Measurements from ENCODE around the gene GPR137.

The GPR137 gene

DNA sequence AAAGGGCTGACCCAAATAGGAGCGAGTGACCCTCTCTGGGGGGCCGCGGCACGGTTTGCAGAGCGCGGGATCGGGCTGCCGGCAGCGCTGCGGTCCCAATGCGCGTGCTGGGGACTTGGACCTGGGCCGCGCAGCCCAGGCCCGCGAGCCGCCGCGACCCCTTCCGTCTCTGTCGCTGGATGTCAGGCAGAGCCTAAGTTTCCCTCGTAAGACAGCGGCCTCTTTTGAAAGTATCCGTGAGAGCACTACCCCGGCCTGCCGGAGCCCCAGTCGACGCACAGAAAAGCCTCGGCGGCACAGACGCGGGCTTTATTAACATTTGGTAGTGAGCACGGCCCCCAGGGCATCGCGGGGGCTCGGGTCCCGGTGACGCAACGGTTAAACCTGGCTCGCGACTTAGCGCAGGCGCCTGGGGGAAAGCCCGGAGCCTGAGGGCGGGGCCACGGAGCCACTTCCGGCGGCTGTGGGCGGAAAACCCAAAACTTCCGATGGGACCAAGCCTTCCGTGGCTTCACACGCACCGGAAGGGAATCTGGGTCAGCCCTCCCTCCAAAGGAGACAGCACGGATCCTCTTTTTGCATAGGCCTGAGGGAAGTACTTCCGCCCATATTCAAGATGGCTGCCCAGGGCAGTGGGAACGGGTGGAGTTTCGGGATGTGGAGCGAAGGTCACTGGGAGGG lies 16.0 kb upstream of the GPR137 start:
- H3K36me3 ChIP-seq (ENCODE audit: control insufficient read depth in 5 of 5, insufficient read depth in 5 of 5, low read length in 5 of 5): peaks cover 0 to 18% (median 16%) of the 10 kb centered on the region in 5 donors
- H3K27me3 ChIP-seq (ENCODE audit: control insufficient read depth in 5 of 5, insufficient read depth in 4 of 5, low read length in 5 of 5): peaks cover 0 to 13% (median 0%) of the 10 kb centered on the region in 5 donors
- peak overlapping the region; percentile 77 to 92 (median 89) for H3K4me3 ChIP-seq (ENCODE audit: low read depth in 1 of 5, low read length in 5 of 5)
- peaks cover 26 to 50% (median 36%) of the 10 kb centered on the region in 5 donors for H3K4me1 ChIP-seq (ENCODE audit: control insufficient read depth in 5 of 5, insufficient read depth in 5 of 5, low read length in 5 of 5)
- H3K9ac ChIP-seq (ENCODE audit: low read length in 5 of 5): peak overlapping the region; percentile 95 to 99 (median 96)
- peak overlapping the region; percentile 99 for H3K27ac ChIP-seq (ENCODE audit: low read depth, low read length)
- H3K9me3 ChIP-seq (ENCODE audit: control insufficient read depth in 5 of 5, low read length in 5 of 5): peaks cover 0 to 3% (median 0%) of the 10 kb centered on the region in 5 donors

- no peak overlapping the region for H3K27ac ChIP-seq (ENCODE audit: low read depth, low read length)
- peaks cover 11 to 19% (median 16%) of the 10 kb centered on the region in 5 donors for H3K4me1 ChIP-seq (ENCODE audit: control insufficient read depth in 5 of 5, insufficient read depth in 5 of 5, low read length in 5 of 5)
- no peak overlapping the region for H3K9ac ChIP-seq (ENCODE audit: low read length in 5 of 5)
- peaks cover 0 to 37% (median 22%) of the 10 kb centered on the region in 5 donors for H3K36me3 ChIP-seq (ENCODE audit: control insufficient read depth in 5 of 5, insufficient read depth in 5 of 5, low read length in 5 of 5)
- H3K9me3 ChIP-seq (ENCODE audit: control insufficient read depth in 5 of 5, low read length in 5 of 5): peaks cover 0 to 3% (median 0%) of the 10 kb centered on the region in 5 donors
- peaks cover 0 to 7% (median 0%) of the 10 kb centered on the region in 5 donors for H3K27me3 ChIP-seq (ENCODE audit: control insufficient read depth in 5 of 5, insufficient read depth in 4 of 5, low read length in 5 of 5)
- H3K4me3 ChIP-seq (ENCODE audit: low read depth in 1 of 5, low read length in 5 of 5): no peak overlapping the region
These were observed 10.4 kb upstream of the GPR137 start for GRCh38 chr11:64275031-64275800.

DNA sequence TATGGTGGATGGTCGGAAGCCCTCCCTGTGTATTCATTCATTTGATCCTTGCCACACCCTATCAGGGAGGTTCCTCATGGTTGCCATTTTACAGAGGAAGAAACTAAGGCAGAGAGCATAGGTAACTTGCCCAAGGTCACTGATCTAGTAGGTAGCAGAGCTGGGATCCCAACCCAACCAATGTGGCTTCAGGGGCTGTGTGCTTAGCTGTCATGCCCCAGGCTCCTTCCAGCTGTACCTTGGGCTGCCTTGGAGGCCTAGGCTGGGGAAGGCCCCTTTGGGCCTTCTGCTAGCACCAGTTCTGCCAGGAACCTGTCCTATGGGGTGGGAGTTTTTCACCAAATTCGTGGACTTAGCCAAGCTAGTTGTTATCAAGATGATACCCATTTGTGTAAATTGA lies 9.8 kb upstream of the GPR137 start:
- Histone ChIP-seq H3K27ac (ENCODE audit: low read depth, low read length) (no peak overlapping the region), H3K9ac (ENCODE audit: low read length in 5 of 5) (peak overlapping the region in 1 of 5 donors; percentile 43), H3K4me3 (ENCODE audit: low read depth in 1 of 5, low read length in 5 of 5) (no peak overlapping the region), H3K4me1 (ENCODE audit: control insufficient read depth in 5 of 5, insufficient read depth in 5 of 5, low read length in 5 of 5) (peaks cover 5 to 14% (median 12%) of the 10 kb centered on the region in 5 donors), H3K36me3 (ENCODE audit: control insufficient read depth in 5 of 5, insufficient read depth in 5 of 5, low read length in 5 of 5) (peaks cover 0 to 37% (median 22%) of the 10 kb centered on the region in 5 donors), H3K9me3 (ENCODE audit: control insufficient read depth in 5 of 5, low read length in 5 of 5) (peaks cover 0 to 1% (median 0%) of the 10 kb centered on the region in 5 donors), H3K27me3 (ENCODE audit: control insufficient read depth in 5 of 5, insufficient read depth in 4 of 5, low read length in 5 of 5) (peaks cover 0 to 5% (median 0%) of the 10 kb centered on the region in 5 donors)

- Histone ChIP-seq H3K9me3 (ENCODE audit: control insufficient read depth in 5 of 5, low read length in 5 of 5) (no peaks in the 10 kb centered on the region), H3K27ac (ENCODE audit: low read depth, low read length) (no peak overlapping the region), H3K27me3 (ENCODE audit: control insufficient read depth in 5 of 5, insufficient read depth in 4 of 5, low read length in 5 of 5) (no peaks in the 10 kb centered on the region), H3K4me3 (ENCODE audit: low read depth in 1 of 5, low read length in 5 of 5) (no peak overlapping the region), H3K9ac (ENCODE audit: low read length in 5 of 5) (peak overlapping the region in 2 of 5 donors; percentile 13 to 41), H3K4me1 (ENCODE audit: control insufficient read depth in 5 of 5, insufficient read depth in 5 of 5, low read length in 5 of 5) (peaks cover 0 to 8% (median 6%) of the 10 kb centered on the region in 5 donors), H3K36me3 (ENCODE audit: control insufficient read depth in 5 of 5, insufficient read depth in 5 of 5, low read length in 5 of 5) (peaks cover 0 to 38% (median 22%) of the 10 kb centered on the region in 5 donors)
These were observed 8.8 kb upstream of the GPR137 start for GRCh38 chr11:64276653-64277431.

DNA sequence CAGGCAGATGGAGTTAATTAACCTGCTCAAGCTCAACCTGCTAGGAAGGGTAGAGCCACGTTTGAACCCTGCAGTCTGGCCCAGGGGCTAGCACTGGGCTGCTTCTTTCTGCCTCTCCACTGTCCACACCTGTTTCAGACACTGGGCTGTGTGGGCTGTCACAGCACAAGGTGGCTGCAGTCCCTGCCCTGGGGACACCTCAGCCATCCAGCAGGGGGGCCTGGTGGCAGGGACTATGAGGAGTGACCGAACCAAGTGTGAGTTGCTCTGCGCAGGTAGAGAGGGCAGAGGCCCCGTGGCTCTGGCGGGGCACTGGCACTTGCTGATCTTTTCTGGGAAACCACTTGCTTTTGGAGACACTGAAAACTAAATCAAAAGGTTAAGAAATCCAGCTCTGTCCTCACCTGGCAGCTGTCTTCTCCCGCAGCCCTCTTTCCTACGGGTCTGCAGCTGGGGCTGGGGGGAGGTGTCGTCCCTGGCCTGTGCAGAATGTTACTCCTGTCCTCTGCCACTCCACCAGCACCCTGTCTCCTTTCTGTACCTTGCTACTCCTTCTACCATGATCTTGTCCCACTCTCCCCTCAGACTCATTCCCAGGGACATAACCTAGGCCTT lies 7.0 kb upstream of the GPR137 start:
- no peak overlapping the region for H3K4me3 ChIP-seq (ENCODE audit: low read depth in 1 of 5, low read length in 5 of 5)
- H3K9ac ChIP-seq (ENCODE audit: low read length in 5 of 5): no peak overlapping the region
- H3K27ac ChIP-seq (ENCODE audit: low read depth, low read length): no peak overlapping the region
- no peaks in the 10 kb centered on the region for H3K9me3 ChIP-seq (ENCODE audit: control insufficient read depth in 5 of 5, low read length in 5 of 5)
- H3K4me1 ChIP-seq (ENCODE audit: control insufficient read depth in 5 of 5, insufficient read depth in 5 of 5, low read length in 5 of 5): peaks cover 0 to 11% (median 7%) of the 10 kb centered on the region in 5 donors
- H3K27me3 ChIP-seq (ENCODE audit: control insufficient read depth in 5 of 5, insufficient read depth in 4 of 5, low read length in 5 of 5): no peaks in the 10 kb centered on the region
- H3K36me3 ChIP-seq (ENCODE audit: control insufficient read depth in 5 of 5, insufficient read depth in 5 of 5, low read length in 5 of 5): peaks cover 0 to 42% (median 26%) of the 10 kb centered on the region in 5 donors

DNA sequence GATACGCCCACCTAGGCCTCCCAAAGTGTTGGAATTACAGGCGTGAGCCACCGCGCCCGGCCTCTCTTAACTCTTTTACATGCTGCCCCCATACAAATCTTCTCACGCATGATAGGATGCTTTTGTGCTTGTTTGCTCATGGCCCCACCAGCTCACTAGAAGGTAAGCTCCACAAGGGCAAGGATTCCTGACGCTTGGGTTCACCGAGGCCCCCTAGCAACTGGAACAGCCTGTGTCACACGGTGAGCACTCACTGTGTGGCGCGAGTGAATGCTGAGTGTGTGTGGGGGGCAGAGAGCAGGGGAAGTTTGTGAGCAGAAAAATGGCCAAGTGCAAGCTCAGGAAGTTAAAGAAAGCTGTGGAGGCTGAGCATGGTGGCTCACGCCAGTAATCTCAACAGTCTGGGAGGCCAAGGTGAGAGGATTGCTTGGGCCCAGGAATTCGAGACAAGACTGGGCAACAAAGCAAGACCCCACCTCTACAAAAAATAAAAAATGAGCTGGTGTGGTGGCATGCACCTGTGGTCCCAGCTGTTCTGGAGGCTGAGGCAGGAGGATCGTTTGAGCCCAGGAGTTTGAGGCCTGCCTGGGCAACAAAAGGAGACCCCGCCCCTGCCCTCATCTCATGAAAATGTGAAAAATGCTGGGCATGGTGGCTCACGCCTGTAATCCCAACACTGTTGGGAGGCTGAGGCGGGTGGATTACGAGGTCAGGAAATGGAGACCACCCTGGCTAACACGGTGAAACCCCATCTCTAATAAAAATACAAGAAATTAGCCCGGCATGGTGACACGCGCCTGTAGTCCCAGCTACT lies 3.5 kb upstream of the GPR137 start:
- no peak overlapping the region for H3K27ac ChIP-seq (ENCODE audit: low read depth, low read length)
- H3K4me3 ChIP-seq (ENCODE audit: low read depth in 1 of 5, low read length in 5 of 5): no peak overlapping the region
- H3K9ac ChIP-seq (ENCODE audit: low read length in 5 of 5): no peak overlapping the region
- no peaks in the 10 kb centered on the region for H3K9me3 ChIP-seq (ENCODE audit: control insufficient read depth in 5 of 5, low read length in 5 of 5)
- peaks cover 0 to 24% (median 12%) of the 10 kb centered on the region in 5 donors for H3K36me3 ChIP-seq (ENCODE audit: control insufficient read depth in 5 of 5, insufficient read depth in 5 of 5, low read length in 5 of 5)
- no peaks in the 10 kb centered on the region for H3K27me3 ChIP-seq (ENCODE audit: control insufficient read depth in 5 of 5, insufficient read depth in 4 of 5, low read length in 5 of 5)
- H3K4me1 ChIP-seq (ENCODE audit: control insufficient read depth in 5 of 5, insufficient read depth in 5 of 5, low read length in 5 of 5): peaks cover 0 to 29% (median 22%) of the 10 kb centered on the region in 5 donors

- Histone ChIP-seq H3K9me3 (ENCODE audit: control insufficient read depth in 5 of 5, low read length in 5 of 5) (no peaks in the 10 kb centered on the region), H3K9ac (ENCODE audit: low read length in 5 of 5) (peak overlapping the region in 3 of 5 donors; percentile 86 to 94 (median 94)), H3K36me3 (ENCODE audit: control insufficient read depth in 5 of 5, insufficient read depth in 5 of 5, low read length in 5 of 5) (peaks cover 0 to 16% (median 11%) of the 10 kb centered on the region in 5 donors), H3K4me3 (ENCODE audit: low read depth in 1 of 5, low read length in 5 of 5) (no peak overlapping the region), H3K4me1 (ENCODE audit: control insufficient read depth in 5 of 5, insufficient read depth in 5 of 5, low read length in 5 of 5) (peaks cover 0 to 29% (median 22%) of the 10 kb centered on the region in 5 donors), H3K27me3 (ENCODE audit: control insufficient read depth in 5 of 5, insufficient read depth in 4 of 5, low read length in 5 of 5) (no peaks in the 10 kb centered on the region), H3K27ac (ENCODE audit: low read depth, low read length) (no peak overlapping the region)
These were observed 2.6 kb upstream of the GPR137 start for GRCh38 chr11:64283092-64283491.

- Histone ChIP-seq H3K4me3 (ENCODE audit: low read depth in 1 of 5, low read length in 5 of 5) (peak within 1 kb of the TSS; percentile 73 to 93 (median 89)), H3K9ac (ENCODE audit: low read length in 5 of 5) (peak within 1 kb of the TSS; percentile 66 to 94 (median 93)), H3K36me3 (ENCODE audit: control insufficient read depth in 5 of 5, insufficient read depth in 5 of 5, low read length in 5 of 5) (peaks cover 0 to 5% (median 4%) of the 10 kb centered on the region in 5 donors), H3K9me3 (ENCODE audit: control insufficient read depth in 5 of 5, low read length in 5 of 5) (no peaks in the 10 kb centered on the region), H3K27me3 (ENCODE audit: control insufficient read depth in 5 of 5, insufficient read depth in 4 of 5, low read length in 5 of 5) (peaks cover 0 to 1% (median 0%) of the 10 kb centered on the region in 5 donors), H3K4me1 (ENCODE audit: control insufficient read depth in 5 of 5, insufficient read depth in 5 of 5, low read length in 5 of 5) (peaks cover 0 to 29% (median 22%) of the 10 kb centered on the region in 5 donors), H3K27ac (ENCODE audit: low read depth, low read length) (peak within 1 kb of the TSS; percentile 97)
These were observed 1.3 kb upstream of the GPR137 start, which contains the start of gene BAD for GRCh38 chr11:64284048-64284961. Gene BAD (minus strand): TSS chr11:64284665. CDS start chr11:64284368, 297 bp downstream.

All from subcutaneous abdominal adipose tissue (tissue), 5 donors.